GM15510 (cell line): ENCODE data around the gene MMP25.

Experiments used
- POLR2A ChIP-seq: IDR thresholded peaks from 3 replicates; pipeline ENCODE4 v1.6.1; 2011; ENCODE audit warnings: borderline replicate concordance; ENCODE audit not compliant: insufficient read length; ENCODE audit errors: extremely low read depth

Gene MMP25

GRCh38 chr16:3012246-3012645, 34.1 kb upstream of the MMP25 start:
- no peak for TF ChIP-seq POLR2A

GRCh38 chr16:3012828-3013420, 33.4 kb upstream of the MMP25 start, which contains the start of gene CLDN9:
Gene CLDN9, plus strand, starts transcription at chr16:3012923. Its CDS starts 440 bp downstream, at chr16:3013363.
- no peak for TF ChIP-seq POLR2A

- no peak for TF ChIP-seq POLR2A
These were observed 32.8 kb upstream of the MMP25 start for GRCh38 chr16:3013491-3013951.

GRCh38 chr16:3013998-3014690, 32.2 kb upstream of the MMP25 start:
- TF ChIP-seq POLR2A, result no peak

- TF ChIP-seq POLR2A, result no peak
These were observed 31.4 kb upstream of the MMP25 start for GRCh38 chr16:3014971-3015370.

GRCh38 chr16:3015865-3016521, 30.4 kb upstream of the MMP25 start:
- TF ChIP-seq POLR2A, result no peak

- no peak for TF ChIP-seq POLR2A
These were observed 29.0 kb upstream of the MMP25 start for GRCh38 chr16:3017344-3017743.

GRCh38 chr16:3017794-3018506, 28.4 kb upstream of the MMP25 start, which contains the start of gene CLDN6:
Gene CLDN6, minus strand, starts transcription at chr16:3018183. Its CDS starts 2,162 bp downstream, at chr16:3016021.
- TF ChIP-seq POLR2A, result no peak

GRCh38 chr16:3019594-3020246, 26.6 kb upstream of the MMP25 start:
- no peak for TF ChIP-seq POLR2A

- peak; percentile 80 for TF ChIP-seq POLR2A
These were observed 26.1 kb upstream of the MMP25 start, which contains the start of gene TNFRSF12A for GRCh38 chr16:3020247-3020603. Gene TNFRSF12A, plus strand, starts transcription at chr16:3020368. Its CDS starts 30 bp downstream, at chr16:3020398.

- TF ChIP-seq POLR2A, result no peak
These were observed 25.5 kb upstream of the MMP25 start for GRCh38 chr16:3020604-3021448.

GRCh38 chr16:3021449-3022207, 24.7 kb upstream of the MMP25 start:
- TF ChIP-seq POLR2A, result no peak

GRCh38 chr16:3022208-3022683, 24.1 kb upstream of the MMP25 start:
- TF ChIP-seq POLR2A, result no peak
